UCSD-AML1 (cell line): Measurements from ENCODE around the gene MRPL11.

Experiments
- DNase-seq: peaks from one replicate; lab custom pipeline; 2025; ENCODE audit not compliant: unreplicated experiment; lab: John Stamatoyannopoulos, UW

MRPL11 gene

DNA sequence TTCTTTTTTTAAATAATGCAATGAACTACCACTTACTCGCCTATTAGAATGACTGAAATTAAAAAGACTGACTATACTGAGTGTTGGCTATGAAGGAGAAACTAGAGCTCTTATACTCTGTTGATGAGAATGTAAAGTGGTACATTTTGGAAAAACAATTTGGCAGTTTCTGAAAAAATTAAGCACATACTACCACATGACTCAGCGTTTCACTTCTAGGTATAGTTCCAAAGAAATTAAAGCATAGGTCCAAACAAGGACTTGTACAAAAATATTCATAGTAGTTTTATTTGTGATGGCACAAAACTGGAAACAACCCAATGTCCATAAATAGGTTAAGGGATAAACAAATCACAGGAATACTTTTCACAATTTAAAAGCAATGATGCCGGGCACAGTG, 44.7 kb downstream of the MRPL11 start:
- DNase-seq: no peak

DNA sequence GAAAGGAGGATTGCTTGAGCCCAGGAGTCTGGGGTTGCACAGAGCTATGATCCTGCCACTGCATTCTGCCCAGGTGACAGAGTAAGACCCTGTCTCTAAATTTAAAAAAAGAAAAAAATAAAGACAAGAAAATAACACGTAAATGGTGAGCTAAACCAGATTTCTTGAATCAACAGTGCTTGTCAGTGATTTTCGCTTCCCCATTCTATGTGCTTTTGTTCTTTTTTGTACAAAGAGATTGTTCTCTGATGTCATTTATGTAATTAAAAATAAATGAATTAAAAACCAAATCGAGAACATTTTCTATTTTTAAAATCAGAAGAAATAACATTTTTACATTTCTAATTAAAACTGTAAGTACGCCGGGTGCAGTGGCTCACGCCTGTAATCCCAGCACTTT, 47.3 kb downstream of the MRPL11 start:
- no peak for DNase-seq

DNA sequence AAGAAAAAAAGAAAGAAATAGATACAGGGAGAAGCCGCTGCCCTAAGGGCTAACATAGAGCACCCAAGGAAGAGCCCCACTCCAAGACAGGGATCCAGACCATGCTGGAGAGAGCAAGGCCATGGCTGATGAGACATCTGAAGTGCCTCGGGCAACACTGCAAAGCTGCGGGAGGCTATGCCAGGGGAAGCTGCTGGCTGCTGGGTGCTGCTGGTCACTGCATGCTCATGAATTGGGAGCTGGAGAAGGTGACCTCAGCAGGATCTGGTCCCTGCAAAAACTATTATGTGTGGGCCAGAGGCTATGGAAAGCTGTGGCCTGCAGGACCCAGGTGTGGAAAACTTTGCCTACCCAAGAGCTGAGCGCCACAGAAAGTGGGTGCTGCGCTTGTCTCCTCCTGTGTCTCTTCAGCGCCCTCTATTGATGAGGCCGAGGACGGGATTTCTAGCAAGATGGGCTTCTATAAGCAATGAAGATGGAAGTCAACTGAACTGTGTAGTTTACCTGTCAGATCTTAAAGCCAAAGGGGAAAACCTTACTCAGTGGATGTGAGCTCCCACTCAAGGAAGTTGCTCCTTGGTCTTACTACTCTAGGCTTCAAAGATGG, 49.8 kb downstream of the MRPL11 start:
- DNase-seq: peak; percentile 64

DNA sequence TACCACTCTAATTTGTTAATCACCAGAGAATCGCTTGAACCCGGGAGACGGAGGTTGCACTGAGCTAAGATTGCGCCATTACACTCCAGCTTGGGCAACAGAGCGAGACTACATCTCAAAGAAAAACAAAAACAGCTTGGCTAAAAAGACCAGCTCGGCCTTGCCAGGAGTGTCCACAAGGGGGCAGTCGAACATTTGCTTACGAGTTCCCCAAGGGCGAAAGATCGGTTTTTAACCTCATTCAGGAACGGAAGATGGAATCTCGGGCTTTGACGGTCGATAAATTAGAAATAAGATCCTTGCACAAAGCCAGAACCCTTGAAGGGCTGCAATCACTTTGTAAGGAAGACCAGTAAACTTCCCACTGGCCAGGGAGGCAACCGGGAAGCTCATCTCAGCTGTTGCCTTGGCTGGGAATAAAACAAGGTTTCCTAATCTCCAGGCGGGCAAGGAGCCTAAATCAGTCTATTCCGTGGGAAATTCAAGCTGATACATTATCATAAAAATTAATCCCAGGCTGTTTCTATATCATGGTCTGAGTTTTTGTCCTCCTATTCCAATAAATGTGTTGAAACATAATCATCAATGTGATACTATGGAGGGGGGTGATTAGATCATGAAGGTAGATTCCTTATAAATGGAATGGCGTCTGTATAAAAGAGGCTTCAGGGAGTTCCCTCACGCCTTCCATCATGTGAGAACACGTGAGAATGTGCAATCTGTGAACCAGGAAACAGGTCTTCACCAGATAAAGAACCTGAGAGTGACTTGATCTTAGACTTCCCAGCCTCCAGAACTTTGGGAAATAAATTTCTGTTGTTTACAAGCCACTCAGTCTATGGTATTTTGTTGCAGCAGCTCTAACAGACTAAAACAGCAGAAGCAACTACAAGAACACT, 52.2 kb downstream of the MRPL11 start:
- DNase-seq: peak; percentile 73
